Activated T-cell treated with anti-CD3 and anti-CD28 coated beads, Interleukin-2, amount 50 U/mL, for 72 hours (primary cell): ENCODE results near the gene CDKAL1. TPM values are rescaled to one million over a fixed set of nuclear protein-coding genes. Genes with fewer than 3 reads are reported as not detected.
"Not testable (repeated sequence)": the region's sequence is repeated elsewhere in the genome, so short reads cannot be mapped to it uniquely, and the experiment has no call there.

Experiments used
- ATAC-seq, 2 donors: fragments of 150-1000 bp; cut with Tn5 transposase; replicated peaks in 1 of 2; 2 replicates each; pipeline ENCODE4 v1.10.0; 2021; ENCODE audit warnings: moderate library complexity in 2 of 2, mild to moderate bottlenecking in 1 of 2
- DNase-seq, 2 donors: peaks; one replicate each; pipeline ENCODE4 v3.0.0; 2021 to 2022; ENCODE audit warnings: mixed read lengths in 1 of 2
- H3K27ac Mint-ChIP-seq: one replicate; pipeline ENCODE4 v1.8.0; 2022; ENCODE audit warnings: mild to moderate bottlenecking, moderate library complexity, mixed read lengths
- H3K27me3 Mint-ChIP-seq: one replicate; pipeline ENCODE4 v1.8.0; 2022; ENCODE audit warnings: low read depth, mixed read lengths
- H3K36me3 Mint-ChIP-seq, 2 donors: one replicate each; pipeline ENCODE4 v1.8.0; 2022; ENCODE audit warnings: mixed read lengths in 2 of 2, mild to moderate bottlenecking in 1 of 2; ENCODE audit not compliant: insufficient read depth in 2 of 2
- H3K4me1 Mint-ChIP-seq: one replicate; pipeline ENCODE4 v1.8.0; 2022; ENCODE audit warnings: low read depth, mixed read lengths
- H3K4me3 Mint-ChIP-seq, 2 donors: one replicate each; pipeline ENCODE4 v1.8.0; 2022; ENCODE audit warnings: mild to moderate bottlenecking in 2 of 2, mixed read lengths in 2 of 2, moderate library complexity in 2 of 2
- H3K9me3 Mint-ChIP-seq, 2 donors: one replicate each; pipeline ENCODE4 v1.8.0; 2022; ENCODE audit warnings: mixed read lengths in 2 of 2
- total RNA-seq, 2 donors: library from RNA; stranded (reverse); gene quantifications; one replicate each; pipeline ENCODE4 v1.2.3, GENCODE V29; 2022

The CDKAL1 gene
- total RNA-seq, 2 donors from 2014 or later, result 25.9 to 29.8 TPM

- H3K27me3 Mint-ChIP-seq, ATAC-seq: not testable (repeated sequence)
Measured at GRCh38 chr6:20924094-20924493, 389.8 kb downstream of the CDKAL1 start.

GRCh38 chr6:20924911-20925543 lies 390.8 kb downstream of the CDKAL1 start:
- no peak overlapping the region for H3K4me3 Mint-ChIP-seq
- peaks cover 0 to 4% of the 10 kb centered on the region in 2 donors for H3K9me3 Mint-ChIP-seq
- H3K27me3 Mint-ChIP-seq, result no peaks in the 10 kb centered on the region
- H3K27ac Mint-ChIP-seq, result no peak overlapping the region
- ATAC-seq (no peak), DNase-seq (no peak)
- peaks cover 3 to 9% of the 10 kb centered on the region in 2 donors for H3K36me3 Mint-ChIP-seq
- peaks cover 19% of the 10 kb centered on the region for H3K4me1 Mint-ChIP-seq

More at GRCh38 chr6:20924094-20924493, 389.8 kb downstream of the CDKAL1 start:
- not testable (repeated sequence) for DNase-seq, H3K9me3 Mint-ChIP-seq, H3K36me3 Mint-ChIP-seq, H3K27ac Mint-ChIP-seq, H3K4me3 Mint-ChIP-seq
- peaks cover 28% of the 10 kb centered on the region for H3K4me1 Mint-ChIP-seq

DNA sequence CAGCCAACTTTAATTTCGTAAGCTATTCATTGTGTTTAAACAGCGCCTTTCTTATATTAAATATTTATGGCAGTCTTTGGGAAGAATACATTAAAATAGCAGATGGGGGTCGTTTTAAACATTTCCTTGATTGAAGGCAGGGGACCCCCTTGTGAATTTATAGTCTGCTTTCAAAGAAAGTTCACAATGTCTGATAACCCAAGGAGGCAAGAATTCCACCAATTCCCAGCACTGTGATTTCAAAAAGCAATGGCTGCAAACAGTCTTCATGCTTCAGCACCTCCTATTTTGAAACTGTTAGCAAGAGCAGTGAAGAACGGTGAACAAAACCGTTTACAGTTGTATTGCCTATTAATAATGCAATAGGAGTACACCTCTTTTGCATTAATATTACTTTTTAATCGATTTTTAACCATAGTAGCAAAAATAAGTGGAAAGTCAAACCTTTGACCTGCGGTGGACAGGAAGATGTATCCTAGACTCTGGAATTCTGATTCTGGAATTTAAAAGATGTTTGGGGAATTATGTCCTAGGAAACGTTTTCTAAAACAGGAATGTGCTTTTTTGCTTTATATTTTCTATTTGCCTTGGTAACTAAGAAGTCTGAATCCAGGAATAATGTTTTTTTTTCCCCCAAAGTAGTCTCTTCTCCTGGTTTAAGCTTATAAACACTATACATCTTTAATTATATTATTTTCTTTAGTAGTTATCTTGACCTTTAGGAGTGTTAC lies 393.0 kb downstream of the CDKAL1 start:
- Mint-ChIP-seq H3K4me1 (peaks cover 11% of the 10 kb centered on the region), H3K4me3 (no peak overlapping the region), H3K27me3 (no peaks in the 10 kb centered on the region), H3K9me3 (peaks cover 0 to 4% of the 10 kb centered on the region in 2 donors), H3K27ac (no peak overlapping the region), H3K36me3 (peaks cover 3 to 9% of the 10 kb centered on the region in 2 donors)
- ATAC-seq (no peak), DNase-seq (no peak)

DNA sequence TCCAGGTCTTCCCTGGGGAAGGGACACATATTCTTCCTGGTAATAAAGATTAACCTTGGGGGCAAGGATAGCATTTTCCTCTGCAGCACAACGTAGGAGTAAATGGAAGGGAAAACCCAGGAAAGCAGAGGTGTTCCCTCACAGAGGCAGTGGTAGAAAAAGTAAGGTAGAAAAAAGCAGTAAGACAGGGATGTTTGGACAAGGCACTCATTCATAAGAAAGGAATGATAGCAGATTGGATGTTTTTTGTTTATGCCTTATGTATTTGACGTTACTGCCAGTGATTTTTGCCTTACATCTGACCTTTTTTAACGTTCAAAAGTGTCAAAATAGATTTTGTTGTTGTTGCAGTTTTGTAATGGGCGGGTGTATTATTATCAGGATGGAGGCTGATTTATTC lies 395.0 kb downstream of the CDKAL1 start:
- DNase-seq (no peak), ATAC-seq (no peak)
- H3K36me3 Mint-ChIP-seq, result peaks cover 0 to 2% of the 10 kb centered on the region in 2 donors
- peaks cover 3% of the 10 kb centered on the region for H3K4me1 Mint-ChIP-seq
- H3K9me3 Mint-ChIP-seq, result no peaks in the 10 kb centered on the region
- no peaks in the 10 kb centered on the region for H3K27me3 Mint-ChIP-seq
- no peak overlapping the region for H3K27ac Mint-ChIP-seq
- no peak overlapping the region for H3K4me3 Mint-ChIP-seq

- Mint-ChIP-seq H3K4me1 (no peaks in the 10 kb centered on the region), H3K27ac (no peak overlapping the region), H3K36me3 (no peaks in the 10 kb centered on the region), H3K9me3 (no peaks in the 10 kb centered on the region), H3K4me3 (no peak overlapping the region), H3K27me3 (no peaks in the 10 kb centered on the region)
- DNase-seq (no peak), ATAC-seq (no peak)
Measured at GRCh38 chr6:20931093-20931492, 396.8 kb downstream of the CDKAL1 start.

DNA sequence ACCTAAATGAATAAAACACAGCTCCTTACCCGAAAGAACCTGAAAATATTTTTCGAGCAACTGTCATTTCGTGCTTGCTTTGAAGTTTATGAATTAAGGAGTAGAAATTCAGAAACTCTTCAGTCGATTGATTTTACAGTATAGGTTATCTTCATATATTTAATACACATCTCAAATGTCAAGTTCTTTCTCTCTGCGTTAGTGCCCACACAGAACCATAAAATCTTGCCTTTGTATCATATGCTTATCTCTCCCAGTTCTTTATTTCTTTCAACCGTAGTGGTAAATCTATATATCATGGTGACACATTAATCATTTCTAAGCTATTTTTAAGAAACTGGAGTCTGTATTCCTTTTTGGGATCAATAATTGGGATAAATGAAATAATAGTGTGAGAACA lies 397.5 kb downstream of the CDKAL1 start:
- ATAC-seq (no peak), DNase-seq (no peak)
- H3K9me3 Mint-ChIP-seq, result no peaks in the 10 kb centered on the region
- H3K27me3 Mint-ChIP-seq, result no peaks in the 10 kb centered on the region
- H3K27ac Mint-ChIP-seq, result no peak overlapping the region
- H3K4me3 Mint-ChIP-seq, result no peak overlapping the region
- H3K4me1 Mint-ChIP-seq, result no peaks in the 10 kb centered on the region
- H3K36me3 Mint-ChIP-seq, result no peaks in the 10 kb centered on the region

- Mint-ChIP-seq H3K4me1 (no peaks in the 10 kb centered on the region), H3K4me3 (no peak overlapping the region), H3K9me3 (no peaks in the 10 kb centered on the region), H3K27me3 (no peaks in the 10 kb centered on the region), H3K27ac (no peak overlapping the region), H3K36me3 (peaks cover 0 to 2% of the 10 kb centered on the region in 2 donors)
- ATAC-seq (no peak), DNase-seq (no peak)
Measured at GRCh38 chr6:20932284-20932683, 398.0 kb downstream of the CDKAL1 start.

GRCh38 chr6:20933057-20933788 lies 399.0 kb downstream of the CDKAL1 start:
- no peaks in the 10 kb centered on the region for H3K27me3 Mint-ChIP-seq
- no peak overlapping the region for H3K27ac Mint-ChIP-seq
- DNase-seq, result no peak
- H3K36me3 Mint-ChIP-seq, result peaks cover 0 to 2% of the 10 kb centered on the region in 2 donors
- no peaks in the 10 kb centered on the region for H3K4me1 Mint-ChIP-seq
- H3K4me3 Mint-ChIP-seq, result no peak overlapping the region
- ATAC-seq, result no peak
- H3K9me3 Mint-ChIP-seq, result no peaks in the 10 kb centered on the region

DNA sequence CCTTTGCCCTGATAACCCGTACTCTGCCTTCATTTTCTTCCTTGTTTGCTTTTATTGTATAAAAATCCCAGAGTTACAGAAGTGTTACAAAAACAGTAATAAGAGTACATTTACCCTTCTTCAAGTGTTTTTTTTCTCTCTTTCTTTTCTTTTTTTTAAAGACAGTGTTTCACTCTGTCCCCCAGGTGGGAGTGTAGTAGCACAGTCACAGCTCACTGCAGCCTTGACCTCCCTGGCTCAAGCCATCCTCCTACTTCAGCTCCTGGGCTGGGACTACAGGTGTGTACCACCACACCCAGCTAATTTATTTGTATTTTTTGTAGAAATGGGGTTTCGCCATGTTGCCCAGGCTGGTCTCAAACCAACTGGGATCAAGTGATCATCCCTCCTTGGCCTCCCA lies 402.7 kb downstream of the CDKAL1 start:
- DNase-seq, result no peak
- Mint-ChIP-seq H3K4me3 (no peak overlapping the region), H3K27ac (no peak overlapping the region), H3K4me1 (no peaks in the 10 kb centered on the region), H3K36me3 (peaks cover 2% of the 10 kb centered on the region in 2 donors), H3K9me3 (peaks cover 0 to 1% of the 10 kb centered on the region in 2 donors), H3K27me3 (no peaks in the 10 kb centered on the region)
- no peak for ATAC-seq

GRCh38 chr6:20939161-20939775 lies 405.0 kb downstream of the CDKAL1 start:
- Mint-ChIP-seq H3K9me3 (peaks cover 7 to 10% of the 10 kb centered on the region in 2 donors), H3K4me1 (no peaks in the 10 kb centered on the region), H3K27me3 (no peaks in the 10 kb centered on the region), H3K27ac (no peak overlapping the region), H3K4me3 (no peak overlapping the region), H3K36me3 (peaks cover 12 to 14% of the 10 kb centered on the region in 2 donors)
- ATAC-seq (no peak), DNase-seq (no peak)

GRCh38 chr6:20943040-20943627 lies 408.9 kb downstream of the CDKAL1 start:
- Mint-ChIP-seq H3K4me3 (no peak overlapping the region), H3K27ac (no peak overlapping the region), H3K4me1 (peaks cover 14% of the 10 kb centered on the region), H3K9me3 (peaks cover 7 to 10% of the 10 kb centered on the region in 2 donors), H3K36me3 (peaks cover 12% of the 10 kb centered on the region in 2 donors), H3K27me3 (no peaks in the 10 kb centered on the region)
- DNase-seq (no peak), ATAC-seq (no peak)

- H3K4me1 Mint-ChIP-seq, result peaks cover 14% of the 10 kb centered on the region
- no peak overlapping the region for H3K27ac Mint-ChIP-seq
- H3K4me3 Mint-ChIP-seq, result no peak overlapping the region
- H3K27me3 Mint-ChIP-seq, result no peaks in the 10 kb centered on the region
- H3K36me3 Mint-ChIP-seq, result peaks cover 12% of the 10 kb centered on the region in 2 donors
- no peak for ATAC-seq
- DNase-seq, result no peak
- peaks cover 7 to 10% of the 10 kb centered on the region in 2 donors for H3K9me3 Mint-ChIP-seq
Measured at GRCh38 chr6:20943922-20944321, 409.7 kb downstream of the CDKAL1 start.
